Transverse colon (tissue), 4 donors: ENCODE results near the gene RNF130. TPM values are rescaled to one million over a fixed set of nuclear protein-coding genes. Genes with fewer than 3 reads are reported as not detected.
"Not testable (repeated sequence)": the region's sequence is repeated elsewhere in the genome, so short reads cannot be mapped to it uniquely, and the experiment has no call there.

Experiments
- DNase-seq: peaks from one replicate; pipeline ENCODE4 v3.0.0-alpha.2; 2019
- H3K27ac ChIP-seq, 4 donors: fragments of 200-600 bp; sonication (generic); 2 replicates each; pipeline ENCODE4 v1.5.1; 2016 to 2018; ENCODE audit warnings: inconsistent platforms in 4 of 4
- H3K27me3 ChIP-seq: fragments of 200-600 bp; sonication (generic); 2 replicates; pipeline ENCODE4 v1.5.1; 2017; ENCODE audit warnings: inconsistent platforms
- H3K36me3 ChIP-seq, 4 donors: fragments of 200-600 bp; sonication (generic); 2 replicates each; pipeline ENCODE4 v1.5.1; 2017 to 2019; ENCODE audit warnings: inconsistent platforms in 4 of 4
- H3K4me1 ChIP-seq, 4 donors: fragments of 200-600 bp; sonication (generic); 2 replicates each; pipeline ENCODE4 v1.5.1; 2017 to 2020; ENCODE audit warnings: inconsistent platforms in 4 of 4
- H3K4me3 ChIP-seq, 4 donors: fragments of 200-600 bp; sonication (generic); 1 replicate in 1 of 4; 2 replicates in 3 of 4; pipeline versions ENCODE4 v1.5.1 to v1.6.1; 2017 to 2019; ENCODE audit warnings: inconsistent platforms in 4 of 4
- H3K9me3 ChIP-seq, 2 donors: fragments of 200-600 bp; sonication (generic); 2 replicates each; pipeline ENCODE4 v1.5.1; 2017 to 2019; ENCODE audit warnings: inconsistent platforms in 2 of 2
- CTCF ChIP-seq, 5 experiments: fragments of 200-600 bp in 3 of 5; fragments of 450-650 bp in 2 of 5; sonication (generic) in 3 of 5; IDR thresholded peaks; 1 replicate in 2 of 5; 2 replicates in 3 of 5; pipeline ENCODE4 v1.5.1; 2016 to 2017; ENCODE audit warnings: antibody characterized with exemption in 5 of 5, inconsistent platforms in 3 of 5, mild to moderate bottlenecking in 2 of 5, moderate library complexity in 1 of 5
- EP300 ChIP-seq: sonication (generic); formaldehyde crosslinking; IDR thresholded peaks from one replicate; pipeline ENCODE4 v1.6.1; 2017; ENCODE audit warnings: antibody characterized with exemption, low read depth
- POLR2A ChIP-seq: fragments of 450-650 bp; IDR thresholded peaks from one replicate; pipeline ENCODE4 v1.6.1; 2016; ENCODE audit warnings: antibody characterized with exemption, mild to moderate bottlenecking, moderate library complexity
- POLR2AphosphoS5 ChIP-seq, 3 donors: sonication (generic); formaldehyde crosslinking; IDR thresholded peaks; one replicate each; pipeline ENCODE4 v1.6.1; 2016; ENCODE audit warnings: antibody characterized with exemption in 3 of 3
- WGBS, 2 donors: methylation state at CpG; one replicate each; pipeline ENCODE4 v1.1.5; 2018; ENCODE audit warnings: low coverage in 1 of 2; 5-methylcytosine and 5-hydroxymethylcytosine counted together
- in situ Hi-C, 4 donors: fragments of 200-750 bp; cut with MboI; loops; one replicate each; pipeline versions ENCODE4 v1.15.0 to v1.15.1; 2017; ENCODE audit warnings: low sequenced_read_pairs in 3 of 4, low pct_ligation_motif_present in 1 of 4, low pct_unique_long_range_greater_than_20kb in 1 of 4
- intact Hi-C: fragments of 100-400 bp; cut with DNase I; formaldehyde crosslinking; loops from one replicate; pipeline ENCODE4 v1.15.1; 2023; ENCODE audit warnings: low total_unique reads
- total RNA-seq, 4 donors: library from RNA; depleted of rRNA; stranded (reverse); fragments of >200 nt; gene quantifications; one replicate each; pipeline ENCODE4 v1.1.0, GENCODE V29; 2016

Gene RNF130
- total RNA-seq, 4 donors from 2014 or later, result 62.2 to 95.2 (median 70.3) TPM

GRCh38 chr5:180018347-180019060, 53.1 kb downstream of the RNF130 start:
- Histone ChIP-seq H3K36me3 (no peaks in the 10 kb centered on the region), H3K4me1 (no peaks in the 10 kb centered on the region), H3K27me3 (no peaks in the 10 kb centered on the region), H3K9me3 (no peaks in the 10 kb centered on the region), H3K4me3 (no peak overlapping the region), H3K27ac (no peak overlapping the region)
- in situ Hi-C loops (no loop called here), intact Hi-C loops (no loop called here)
- TF ChIP-seq EP300, result no peak
- TF ChIP-seq POLR2AphosphoS5 (IDR thresholded peaks at IDR 0.05), result no peak
- TF ChIP-seq POLR2A, result no peak
- TF ChIP-seq CTCF (IDR thresholded peaks at IDR 0.05), result no peak
- 80% methylated on average over 5 of the region's 5 CpGs for WGBS, 2 donors
- no peak for DNase-seq

- intact Hi-C loops, DNase-seq: not testable (repeated sequence)
- WGBS, 2 donors, result 83 to 100% methylated on average over 1 of the region's 1 CpG
These were observed 56.0 kb downstream of the RNF130 start for GRCh38 chr5:180015523-180015922.

GRCh38 chr5:180013678-180014077, 57.9 kb downstream of the RNF130 start:
- 59 to 71% methylated on average over 1 of the region's 1 CpG for WGBS, 2 donors
- H3K9me3 ChIP-seq, result no peaks in the 10 kb centered on the region
- TF ChIP-seq POLR2A, result no peak
- TF ChIP-seq EP300, result no peak
- no peak for TF ChIP-seq CTCF (IDR thresholded peaks at IDR 0.05)
- TF ChIP-seq POLR2AphosphoS5 (IDR thresholded peaks at IDR 0.05), result no peak
- in situ Hi-C loops (no loop called here), intact Hi-C loops (no loop called here)
- no peak for DNase-seq
- no peaks in the 10 kb centered on the region for H3K36me3 ChIP-seq
- H3K27ac ChIP-seq, result no peak overlapping the region
- no peaks in the 10 kb centered on the region for H3K27me3 ChIP-seq
- no peak overlapping the region for H3K4me3 ChIP-seq
- no peaks in the 10 kb centered on the region for H3K4me1 ChIP-seq

More at GRCh38 chr5:180015523-180015922, 56.0 kb downstream of the RNF130 start:
- H3K9me3 ChIP-seq, H3K4me3 ChIP-seq, H3K4me1 ChIP-seq, H3K27me3 ChIP-seq, H3K36me3 ChIP-seq, in situ Hi-C loops, H3K27ac ChIP-seq: not testable (repeated sequence)

GRCh38 chr5:180012316-180012715, 59.2 kb downstream of the RNF130 start:
- TF ChIP-seq CTCF (IDR thresholded peaks at IDR 0.05) (no peak), POLR2A (no peak), EP300 (no peak), POLR2AphosphoS5 (IDR thresholded peaks at IDR 0.05) (no peak)
- DNase-seq, result no peak
- H3K27me3 ChIP-seq, result no peaks in the 10 kb centered on the region
- H3K36me3 ChIP-seq, result no peaks in the 10 kb centered on the region
- no peaks in the 10 kb centered on the region for H3K4me1 ChIP-seq
- H3K9me3 ChIP-seq, result no peaks in the 10 kb centered on the region
- H3K4me3 ChIP-seq, result no peak overlapping the region
- intact Hi-C loops, result no loop called here
- no peak overlapping the region for H3K27ac ChIP-seq
- in situ Hi-C loops, result no loop called here
- WGBS, 2 donors, result 0 to 60% methylated on average over 1 to 2 of the region's 2 CpGs

GRCh38 chr5:180010636-180011035, 60.9 kb downstream of the RNF130 start:
- in situ Hi-C loops, result no loop called here
- no peak for TF ChIP-seq POLR2AphosphoS5 (IDR thresholded peaks at IDR 0.05)
- TF ChIP-seq EP300, result no peak
- no peak for TF ChIP-seq CTCF (IDR thresholded peaks at IDR 0.05)
- TF ChIP-seq POLR2A, result no peak
- no peaks in the 10 kb centered on the region for H3K27me3 ChIP-seq
- no peaks in the 10 kb centered on the region for H3K9me3 ChIP-seq
- intact Hi-C loops, result no loop called here
- H3K36me3 ChIP-seq, result no peaks in the 10 kb centered on the region
- no peaks in the 10 kb centered on the region for H3K4me1 ChIP-seq
- H3K27ac ChIP-seq, result no peak overlapping the region
- DNase-seq, result no peak
- WGBS, 2 donors, result 83 to 94% methylated on average over 2 to 3 of the region's 3 CpGs
- no peak overlapping the region for H3K4me3 ChIP-seq
